A673 (cell line): Measurements from ENCODE around the gene MT1B. TPM values are rescaled to one million over a fixed set of nuclear protein-coding genes. Genes with fewer than 3 reads are reported as not detected.

Experiments used
- BruUV-seq: library from RNA; stranded (reverse); fragments of 400-500 nt; replicated peaks from 2 replicates; lab custom pipeline; 2021; lab: Mats Ljungman, UMichigan
- CTCF ChIA-PET: fragments of 300-600 bp; sonication (Branson Sonifier 250); formaldehyde crosslinking; loops from one replicate; lab custom pipeline; 2022; ENCODE audit warnings: antibody characterized with exemption; lab: Charles Lee
- POLR2A ChIA-PET: fragments of 300-600 bp; sonication (Branson Sonifier 250); formaldehyde crosslinking; loops from one replicate; lab custom pipeline; 2022; ENCODE audit warnings: antibody characterized with exemption; ENCODE audit not compliant: low non-redundant PET; lab: Charles Lee
- DNase-seq: peaks from one replicate; pipeline ENCODE4 v3.0.0-alpha.2; 2015; ENCODE audit warnings: low spot score
- H3K27ac ChIP-seq: fragments of 200-600 bp; sonication (generic); 2 replicates; pipeline ENCODE4 v1.5.1; 2016; ENCODE audit warnings: mixed run types, low read depth, mild to moderate bottlenecking, mixed read lengths, antibody characterized with exemption, low read length; ENCODE audit not compliant: poor library complexity, severe bottlenecking
- H3K27me3 ChIP-seq: fragments of 200-600 bp; sonication (generic); replicated peaks from 2 replicates; pipeline ENCODE4 v1.6.1; 2017; ENCODE audit warnings: mixed run types, low read depth, mild to moderate bottlenecking, mixed read lengths, antibody characterized with exemption, low read length; ENCODE audit not compliant: insufficient read depth, poor library complexity
- H3K36me3 ChIP-seq: fragments of 200-600 bp; sonication (generic); 2 replicates; pipeline ENCODE4 v1.6.1; 2016; ENCODE audit warnings: mixed run types, mild to moderate bottlenecking, mixed read lengths, antibody characterized with exemption, low read length; ENCODE audit not compliant: insufficient read depth, poor library complexity, severe bottlenecking
- H3K4me1 ChIP-seq: fragments of 200-600 bp; sonication (generic); 2 replicates; pipeline ENCODE4 v1.6.1; 2017; ENCODE audit warnings: mixed run types, mild to moderate bottlenecking, mixed read lengths, antibody characterized with exemption, low read length; ENCODE audit not compliant: insufficient read depth, poor library complexity, severe bottlenecking
- H3K4me3 ChIP-seq: fragments of 200-600 bp; sonication (generic); 2 replicates; pipeline ENCODE4 v1.5.1; 2016; ENCODE audit warnings: low read depth, mixed run types, mild to moderate bottlenecking, mixed read lengths, low read length; ENCODE audit not compliant: poor library complexity, severe bottlenecking
- H3K9me3 ChIP-seq: fragments of 200-600 bp; sonication (generic); 2 replicates; pipeline ENCODE4 v1.6.1; 2016; ENCODE audit warnings: mixed run types, low read depth, mild to moderate bottlenecking, mixed read lengths, antibody characterized with exemption, low read length; ENCODE audit not compliant: poor library complexity, severe bottlenecking
- EZH2 ChIP-seq: fragments of 200-600 bp; sonication (generic); IDR thresholded peaks from 2 replicates; pipeline ENCODE4 v1.6.1; 2017; ENCODE audit warnings: borderline replicate concordance, low read depth, mild to moderate bottlenecking, mixed read lengths, antibody characterized with exemption, low read length; ENCODE audit not compliant: poor library complexity, severe bottlenecking
- intact Hi-C: fragments of 100-400 bp; cut with micrococcal nuclease; formaldehyde crosslinking; loops from one replicate; pipeline ENCODE4 v1.10.0; 2022; ENCODE audit not compliant: unreplicated experiment
- total RNA-seq: library from RNA; stranded (reverse); gene quantifications from 2 replicates; pipeline ENCODE4 v1.2.3, GENCODE V29; 2021
- TF ChIP-seq, protein P1 (sequence below): fragments of 300-800, 200-600 bp; sonication (generic); conservative IDR thresholded peaks from 2 replicates; pipeline ENCODE4 v1.5.1; 2017; ENCODE audit warnings: low read depth, mild to moderate bottlenecking, antibody characterized with exemption, low read length, moderate library complexity, mixed read lengths

MT1B gene
- total RNA-seq, 1 experiment from 2014 or later = not detected

DNA sequence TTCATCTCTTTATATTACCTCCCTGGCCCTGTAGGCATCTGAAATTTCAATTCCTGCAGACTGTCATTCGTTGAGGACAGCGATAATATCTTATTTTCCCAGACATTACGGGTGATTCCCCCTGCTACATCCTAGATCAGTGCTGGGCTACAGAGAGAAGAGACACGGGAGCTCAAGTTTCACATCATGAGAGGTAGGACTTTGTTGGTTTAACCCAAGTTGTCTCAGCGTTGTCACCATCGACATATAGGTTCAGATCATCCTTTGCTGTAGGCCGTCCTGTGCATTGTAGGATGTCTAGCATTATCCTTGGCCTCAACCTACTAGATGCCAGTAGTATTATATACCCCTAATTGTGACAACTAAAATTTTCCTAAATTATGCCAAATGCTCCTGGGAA, 49.8 kb downstream of the MT1B start:
- no peak overlapping the region for H3K27ac ChIP-seq
- intact Hi-C loops = loop anchor here (5.0 kb wide), 2 partner anchors 99 to 759 kb away; no protein-coding TSS in a partner anchor
- DNase-seq = no peak
- H3K27me3 ChIP-seq = no peaks in the 10 kb centered on the region
- no peaks in the 10 kb centered on the region for H3K36me3 ChIP-seq
- CTCF ChIA-PET = interaction anchor here (0.6 to 1.9 kb wide), 14 partner anchors 28 to 1237 kb away, joined by 3 to 30 read pairs (median 4); partner anchors contain the start of gene MT2A
- no TSS peak for BruUV-seq
- TF ChIP-seq, protein P1, sequence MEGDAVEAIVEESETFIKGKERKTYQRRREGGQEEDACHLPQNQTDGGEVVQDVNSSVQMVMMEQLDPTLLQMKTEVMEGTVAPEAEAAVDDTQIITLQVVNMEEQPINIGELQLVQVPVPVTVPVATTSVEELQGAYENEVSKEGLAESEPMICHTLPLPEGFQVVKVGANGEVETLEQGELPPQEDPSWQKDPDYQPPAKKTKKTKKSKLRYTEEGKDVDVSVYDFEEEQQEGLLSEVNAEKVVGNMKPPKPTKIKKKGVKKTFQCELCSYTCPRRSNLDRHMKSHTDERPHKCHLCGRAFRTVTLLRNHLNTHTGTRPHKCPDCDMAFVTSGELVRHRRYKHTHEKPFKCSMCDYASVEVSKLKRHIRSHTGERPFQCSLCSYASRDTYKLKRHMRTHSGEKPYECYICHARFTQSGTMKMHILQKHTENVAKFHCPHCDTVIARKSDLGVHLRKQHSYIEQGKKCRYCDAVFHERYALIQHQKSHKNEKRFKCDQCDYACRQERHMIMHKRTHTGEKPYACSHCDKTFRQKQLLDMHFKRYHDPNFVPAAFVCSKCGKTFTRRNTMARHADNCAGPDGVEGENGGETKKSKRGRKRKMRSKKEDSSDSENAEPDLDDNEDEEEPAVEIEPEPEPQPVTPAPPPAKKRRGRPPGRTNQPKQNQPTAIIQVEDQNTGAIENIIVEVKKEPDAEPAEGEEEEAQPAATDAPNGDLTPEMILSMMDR = no peak
- no peak for TF ChIP-seq EZH2
- POLR2A ChIA-PET = interaction anchor here (0.6 kb wide), 1 partner anchor 167 kb away, joined by 3 read pairs; no protein-coding TSS in a partner anchor
- H3K4me3 ChIP-seq = no peak overlapping the region
- H3K4me1 ChIP-seq = no peaks in the 10 kb centered on the region
- H3K9me3 ChIP-seq = no peaks in the 10 kb centered on the region

Other genes with a start within 250 kb of the MT1B start
- gene AMFR, start 226.3 kb upstream of the MT1B start, total RNA-seq = 48.1 and 51.3 TPM in 2 replicates
- 220 and 231 TPM in 2 replicates for gene NUDT21, start 200.6 kb upstream of the MT1B start, total RNA-seq
- 68.4 and 78.1 TPM in 2 replicates for gene OGFOD1, start 200.3 kb upstream of the MT1B start, total RNA-seq
- 19.4 and 22.1 TPM in 2 replicates for gene BBS2, start 131.9 kb upstream of the MT1B start, total RNA-seq
- not detected in 2 replicates for gene MT4, start 86.8 kb upstream of the MT1B start, total RNA-seq
- gene MT3, start 62.4 kb upstream of the MT1B start, total RNA-seq = not detected in 2 replicates
- 81.8 and 218 TPM in 2 replicates for gene MT2A, start 43.3 kb upstream of the MT1B start, total RNA-seq
- gene MT1E, start 26.1 kb upstream of the MT1B start, total RNA-seq = 21.6 and 50.6 TPM in 2 replicates
- 0.49 TPM in 1 of 2 replicates, not detected in the other for gene MT1M, start 19.2 kb upstream of the MT1B start, total RNA-seq
- not detected in 2 replicates for gene MT1A, start 13.2 kb upstream of the MT1B start, total RNA-seq
- gene MT1F, start 6.1 kb downstream of the MT1B start, total RNA-seq = 7.7 and 26.9 TPM in 2 replicates
- gene MT1G, start 16.2 kb downstream of the MT1B start, total RNA-seq = 10.8 and 48.8 TPM in 2 replicates
- gene MT1H, start 17.9 kb downstream of the MT1B start, total RNA-seq = 2.4 TPM in 1 of 2 replicates, not detected in the other
- gene MT1X, start 30.6 kb downstream of the MT1B start, total RNA-seq = 30.0 and 74.3 TPM in 2 replicates
- gene NUP93, start 78.2 kb downstream of the MT1B start, total RNA-seq = 153 and 155 TPM in 2 replicates
- gene SLC12A3, start 213.3 kb downstream of the MT1B start, total RNA-seq = not detected in 2 replicates